Hepatocyte (in vitro differentiated cells): ENCODE data around the gene MFSD6L.

ENCODE experiments used
- EZH2 ChIP-seq: fragments of 200-600 bp; sonication (generic); IDR thresholded peaks from 2 replicates; pipeline ENCODE4 v1.6.1; 2016; ENCODE audit warnings: antibody characterized with exemption, mild to moderate bottlenecking, borderline replicate concordance
- EZH2phosphoT487 ChIP-seq: fragments of 200-600 bp; sonication (generic); IDR thresholded peaks from one replicate; pipeline ENCODE4 v1.6.1; 2018; ENCODE audit warnings: antibody characterized with exemption, mild to moderate bottlenecking, low read depth, moderate library complexity; ENCODE audit not compliant: unreplicated experiment, severe bottlenecking
- TF ChIP-seq, protein P1 (sequence below): fragments of 200-600 bp; sonication (generic); IDR thresholded peaks from 2 replicates; pipeline ENCODE4 v1.5.1; 2016; ENCODE audit warnings: antibody characterized with exemption, mild to moderate bottlenecking; ENCODE audit not compliant: poor library complexity

GRCh38 chr17:8835106-8835505 lies 35.9 kb upstream of the MFSD6L start:
- TF ChIP-seq, protein P1, sequence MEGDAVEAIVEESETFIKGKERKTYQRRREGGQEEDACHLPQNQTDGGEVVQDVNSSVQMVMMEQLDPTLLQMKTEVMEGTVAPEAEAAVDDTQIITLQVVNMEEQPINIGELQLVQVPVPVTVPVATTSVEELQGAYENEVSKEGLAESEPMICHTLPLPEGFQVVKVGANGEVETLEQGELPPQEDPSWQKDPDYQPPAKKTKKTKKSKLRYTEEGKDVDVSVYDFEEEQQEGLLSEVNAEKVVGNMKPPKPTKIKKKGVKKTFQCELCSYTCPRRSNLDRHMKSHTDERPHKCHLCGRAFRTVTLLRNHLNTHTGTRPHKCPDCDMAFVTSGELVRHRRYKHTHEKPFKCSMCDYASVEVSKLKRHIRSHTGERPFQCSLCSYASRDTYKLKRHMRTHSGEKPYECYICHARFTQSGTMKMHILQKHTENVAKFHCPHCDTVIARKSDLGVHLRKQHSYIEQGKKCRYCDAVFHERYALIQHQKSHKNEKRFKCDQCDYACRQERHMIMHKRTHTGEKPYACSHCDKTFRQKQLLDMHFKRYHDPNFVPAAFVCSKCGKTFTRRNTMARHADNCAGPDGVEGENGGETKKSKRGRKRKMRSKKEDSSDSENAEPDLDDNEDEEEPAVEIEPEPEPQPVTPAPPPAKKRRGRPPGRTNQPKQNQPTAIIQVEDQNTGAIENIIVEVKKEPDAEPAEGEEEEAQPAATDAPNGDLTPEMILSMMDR: no peak
- TF ChIP-seq EZH2 (no peak), EZH2phosphoT487 (no peak)
